ENCODE measurements around the gene SNPH. TPM values are rescaled to one million over a fixed set of nuclear protein-coding genes. Genes with fewer than 3 reads are reported as not detected.
A peak's percentile ranks its signal among the peaks of the same experiment; 100 is the strongest.

Gene SNPH
- total RNA-seq, 1 experiment from 2014 or later, result 21.4 TPM

- intact Hi-C loops (cut with micrococcal nuclease), result no loop called here
- no peak overlapping the region for H3K4me3 ChIP-seq (ENCODE audit: low read length)
- no peak for DNase-seq
- TF ChIP-seq, protein P1, sequence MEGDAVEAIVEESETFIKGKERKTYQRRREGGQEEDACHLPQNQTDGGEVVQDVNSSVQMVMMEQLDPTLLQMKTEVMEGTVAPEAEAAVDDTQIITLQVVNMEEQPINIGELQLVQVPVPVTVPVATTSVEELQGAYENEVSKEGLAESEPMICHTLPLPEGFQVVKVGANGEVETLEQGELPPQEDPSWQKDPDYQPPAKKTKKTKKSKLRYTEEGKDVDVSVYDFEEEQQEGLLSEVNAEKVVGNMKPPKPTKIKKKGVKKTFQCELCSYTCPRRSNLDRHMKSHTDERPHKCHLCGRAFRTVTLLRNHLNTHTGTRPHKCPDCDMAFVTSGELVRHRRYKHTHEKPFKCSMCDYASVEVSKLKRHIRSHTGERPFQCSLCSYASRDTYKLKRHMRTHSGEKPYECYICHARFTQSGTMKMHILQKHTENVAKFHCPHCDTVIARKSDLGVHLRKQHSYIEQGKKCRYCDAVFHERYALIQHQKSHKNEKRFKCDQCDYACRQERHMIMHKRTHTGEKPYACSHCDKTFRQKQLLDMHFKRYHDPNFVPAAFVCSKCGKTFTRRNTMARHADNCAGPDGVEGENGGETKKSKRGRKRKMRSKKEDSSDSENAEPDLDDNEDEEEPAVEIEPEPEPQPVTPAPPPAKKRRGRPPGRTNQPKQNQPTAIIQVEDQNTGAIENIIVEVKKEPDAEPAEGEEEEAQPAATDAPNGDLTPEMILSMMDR (conservative IDR thresholded peaks at IDR 0.05; ENCODE audit: low read depth, low read length), result no peak
- TF ChIP-seq EZH2phosphoT487 (IDR thresholded peaks at IDR 0.05; ENCODE audit: borderline replicate concordance, low read length) (no peak), EZH2 (IDR thresholded peaks at IDR 0.05; ENCODE audit: low read length, unreplicated experiment) (no peak)
- no peaks in the 10 kb centered on the region for H4K20me1 ChIP-seq (ENCODE audit: low read length)
- no peaks in the 10 kb centered on the region for H3K9me3 ChIP-seq (ENCODE audit: low read length)
- CTCF ChIA-PET, result no interaction called here
- no peak overlapping the region for H3K4me2 ChIP-seq (ENCODE audit: low read length)
- H3K36me3 ChIP-seq (ENCODE audit: low read depth, low read length), result no peaks in the 10 kb centered on the region
- POLR2A ChIA-PET (ENCODE audit: unreplicated experiment), result no interaction called here
- H3K9ac ChIP-seq (ENCODE audit: low read length), result no peak overlapping the region
- no peak overlapping the region for H2AFZ ChIP-seq (ENCODE audit: low read length)
- no TSS peak for BruUV-seq (replicated peaks)
- H3K9me2 ChIP-seq (replicated peaks; ENCODE audit: low read length), result no peaks in the 10 kb centered on the region
- H3K27me3 ChIP-seq (ENCODE audit: low read length), result peaks cover 21% of the 10 kb centered on the region
- no peaks in the 10 kb centered on the region for H3K4me1 ChIP-seq (ENCODE audit: insufficient read depth, low read length)
- H3K27ac ChIP-seq (ENCODE audit: low read length), result no peak overlapping the region
- H3K79me2 ChIP-seq (ENCODE audit: low read length), result no peaks in the 10 kb centered on the region
- ATAC-seq, result no peak
- no peaks in the 10 kb centered on the region for H3F3A ChIP-seq (ENCODE audit: low read length, unreplicated experiment)
Measured at GRCh38 chr20:1254254-1254653, 11.8 kb upstream of the SNPH start.

GRCh38 chr20:1255675-1256074 lies 10.4 kb upstream of the SNPH start:
- Histone ChIP-seq H3K27ac (ENCODE audit: low read length) (no peak overlapping the region), H3K4me3 (ENCODE audit: low read length) (no peak overlapping the region), H3K4me1 (ENCODE audit: insufficient read depth, low read length) (no peaks in the 10 kb centered on the region), H2AFZ (ENCODE audit: low read length) (no peak overlapping the region), H3K4me2 (ENCODE audit: low read length) (no peak overlapping the region), H3K9me3 (ENCODE audit: low read length) (no peaks in the 10 kb centered on the region), H3K27me3 (ENCODE audit: low read length) (peaks cover 21% of the 10 kb centered on the region), H3F3A (ENCODE audit: low read length, unreplicated experiment) (no peaks in the 10 kb centered on the region), H3K9me2 (replicated peaks; ENCODE audit: low read length) (no peaks in the 10 kb centered on the region), H3K9ac (ENCODE audit: low read length) (no peak overlapping the region), H3K79me2 (ENCODE audit: low read length) (no peaks in the 10 kb centered on the region), H4K20me1 (ENCODE audit: low read length) (no peaks in the 10 kb centered on the region), H3K36me3 (ENCODE audit: low read depth, low read length) (no peaks in the 10 kb centered on the region)
- TF ChIP-seq, protein P1 (conservative IDR thresholded peaks at IDR 0.05; ENCODE audit: low read depth, low read length), result no peak
- TF ChIP-seq EZH2phosphoT487 (IDR thresholded peaks at IDR 0.05; ENCODE audit: borderline replicate concordance, low read length), result no peak
- no peak for TF ChIP-seq EZH2 (IDR thresholded peaks at IDR 0.05; ENCODE audit: low read length, unreplicated experiment)
- ATAC-seq, result no peak
- intact Hi-C loops (cut with micrococcal nuclease), result no loop called here
- POLR2A ChIA-PET (ENCODE audit: unreplicated experiment), result no interaction called here
- BruUV-seq (replicated peaks), result no TSS peak
- DNase-seq, result peak; percentile 10
- CTCF ChIA-PET, result no interaction called here

DNA sequence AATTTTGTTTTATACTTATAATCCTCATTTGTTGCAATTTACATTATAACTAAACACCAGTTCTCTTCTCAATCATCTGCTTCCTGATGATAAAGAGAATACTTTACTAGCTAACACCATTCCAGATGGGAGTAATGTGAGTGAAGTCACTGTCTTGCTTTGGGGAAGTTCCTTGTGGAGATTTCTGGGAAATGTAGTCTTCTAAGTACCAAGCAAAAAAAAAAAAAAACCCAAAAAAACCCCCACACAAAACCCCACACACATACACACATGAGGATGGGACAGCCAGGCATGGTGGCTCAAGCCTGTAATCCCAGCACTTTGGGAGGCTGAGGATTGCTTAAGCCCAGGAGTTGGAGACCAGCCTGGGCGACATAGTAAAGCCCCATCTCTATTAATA lies 2.2 kb upstream of the SNPH start:
- no TSS peak for BruUV-seq (replicated peaks)
- H3K27ac ChIP-seq (ENCODE audit: low read length), result no peak overlapping the region
- 0 out of 2 replicates have a peak, but pooled peaks cover 3% of the 10 kb centered on the region for H3K79me2 ChIP-seq (ENCODE audit: low read length)
- POLR2A ChIA-PET (ENCODE audit: unreplicated experiment), result no interaction called here
- no peak overlapping the region for H3K4me2 ChIP-seq (ENCODE audit: low read length)
- H3K9ac ChIP-seq (ENCODE audit: low read length), result no peak overlapping the region
- intact Hi-C loops (cut with micrococcal nuclease), result no loop called here
- no peak overlapping the region for H2AFZ ChIP-seq (ENCODE audit: low read length)
- peaks cover 13% of the 10 kb centered on the region; the same call in 1 of the 2 replicates for H3K4me1 ChIP-seq (ENCODE audit: insufficient read depth, low read length)
- no peaks in the 10 kb centered on the region for H3F3A ChIP-seq (ENCODE audit: low read length, unreplicated experiment)
- no peaks in the 10 kb centered on the region for H4K20me1 ChIP-seq (ENCODE audit: low read length)
- no peaks in the 10 kb centered on the region for H3K36me3 ChIP-seq (ENCODE audit: low read depth, low read length)
- H3K27me3 ChIP-seq (ENCODE audit: low read length), result peaks cover 4% of the 10 kb centered on the region; the same call in 1 of the 2 replicates
- no peak for ATAC-seq
- no peak for DNase-seq
- no peaks in the 10 kb centered on the region for H3K9me2 ChIP-seq (replicated peaks; ENCODE audit: low read length)
- CTCF ChIA-PET, result no interaction called here
- H3K4me3 ChIP-seq (ENCODE audit: low read length), result no peak overlapping the region
- TF ChIP-seq EZH2 (IDR thresholded peaks at IDR 0.05; ENCODE audit: low read length, unreplicated experiment) (no peak), EZH2phosphoT487 (IDR thresholded peaks at IDR 0.05; ENCODE audit: borderline replicate concordance, low read length) (no peak)
- TF ChIP-seq, protein P1 (conservative IDR thresholded peaks at IDR 0.05; ENCODE audit: low read depth, low read length), result no peak
- H3K9me3 ChIP-seq (ENCODE audit: low read length), result no peaks in the 10 kb centered on the region
